CD4-positive, alpha-beta T cell treated with Interleukin-17A for 4 hours (primary cell): ENCODE measurements around the gene CKMT2.

Experiments used
- DNase-seq: peaks from one replicate; pipeline ENCODE4 v3.0.0-alpha.2; 2020; ENCODE audit warnings: mixed read lengths

The CKMT2 gene

DNA sequence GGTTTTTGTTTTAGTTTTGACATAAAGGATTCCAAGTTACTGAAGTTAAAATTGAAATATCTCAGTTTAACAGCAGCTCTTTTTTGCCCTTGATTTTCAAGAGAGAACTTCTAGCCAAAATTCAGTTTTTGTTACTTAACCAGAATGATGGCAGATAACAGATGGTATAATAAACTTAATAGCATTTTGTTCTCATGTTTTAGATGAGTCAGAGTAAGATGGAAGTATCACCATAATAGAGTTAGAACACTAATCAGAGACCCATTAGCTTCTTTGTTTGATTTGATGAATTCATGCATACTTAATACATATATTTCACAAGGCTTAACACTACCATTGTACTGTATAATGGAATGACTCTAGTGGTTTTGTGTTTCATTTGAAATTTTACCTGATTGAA, 80.2 kb downstream of the CKMT2 start:
- DNase-seq: no peak

DNA sequence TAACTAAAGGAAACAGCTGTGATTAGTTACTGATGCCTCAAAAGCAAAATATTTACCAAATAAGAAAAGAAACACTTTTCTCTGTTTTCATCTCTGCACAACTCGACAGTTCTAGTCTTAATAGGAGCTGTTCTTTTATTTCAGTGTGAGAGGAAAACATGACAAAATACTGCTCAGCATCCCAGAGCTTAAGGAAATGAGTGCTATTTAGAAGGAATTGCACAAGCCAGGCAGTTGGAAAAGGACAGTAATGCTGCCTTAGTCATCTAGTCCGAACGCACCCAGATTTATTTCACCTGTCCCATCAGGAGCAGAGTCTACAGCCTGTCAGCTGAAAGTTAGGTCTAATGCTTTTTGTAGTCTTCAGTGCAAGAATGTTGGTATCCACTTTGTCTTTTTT, 80.6 kb downstream of the CKMT2 start:
- no peak for DNase-seq

DNA sequence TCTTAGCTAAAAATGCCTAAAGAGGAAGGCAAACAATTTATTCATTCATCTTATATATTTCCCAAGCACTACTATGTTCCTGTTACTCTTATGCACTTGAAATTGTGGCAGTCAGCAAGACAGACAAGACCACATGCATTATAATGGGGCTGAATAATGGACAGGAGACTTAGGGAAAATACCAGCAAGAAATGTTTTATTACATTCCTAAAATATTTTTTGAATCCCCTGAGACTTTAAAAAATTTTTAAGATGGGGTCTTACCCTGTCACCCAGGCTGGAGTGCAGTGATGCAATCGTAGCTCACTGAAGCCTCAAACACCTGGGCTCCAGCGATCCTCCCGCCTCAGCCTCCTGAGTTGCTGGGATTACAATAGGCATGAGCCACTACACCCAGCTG, 81.5 kb downstream of the CKMT2 start:
- DNase-seq: no peak

DNA sequence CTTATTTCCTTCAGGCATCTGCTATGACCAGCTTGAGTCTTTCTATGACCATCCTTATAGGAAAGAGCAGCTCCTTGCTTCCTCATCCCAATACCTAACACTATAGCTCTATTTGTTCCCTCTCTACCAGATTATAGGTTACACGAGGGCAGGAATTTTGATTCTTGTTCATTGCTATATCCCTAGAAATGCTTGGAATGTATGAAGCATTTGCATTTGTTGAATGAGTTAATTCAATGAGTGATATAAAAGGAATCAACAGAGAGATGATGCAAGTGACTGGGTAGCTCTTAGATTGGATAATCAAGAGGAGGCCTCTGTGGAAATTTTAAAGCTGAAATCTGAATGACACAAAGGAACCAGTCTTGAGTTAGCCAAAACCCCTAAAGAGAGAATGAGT, 82.2 kb downstream of the CKMT2 start:
- DNase-seq: no peak

DNA sequence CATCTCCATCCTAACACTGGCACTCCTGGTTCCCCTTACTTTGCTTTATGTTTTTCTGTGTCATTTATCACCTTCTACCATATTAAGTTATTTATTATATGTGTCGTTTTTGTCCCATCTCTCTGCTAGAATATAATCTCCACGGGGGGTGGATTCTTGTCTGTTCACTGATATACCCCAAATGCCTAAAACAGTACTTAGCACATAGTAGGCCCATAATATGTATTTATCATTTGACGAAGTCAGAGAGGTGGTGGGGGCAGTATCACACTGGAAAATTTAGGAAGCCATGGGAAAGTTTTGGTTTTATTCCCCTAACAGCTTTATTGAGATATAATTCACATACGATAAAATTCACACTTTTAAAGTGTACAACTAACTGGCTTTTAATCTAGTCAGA, 82.7 kb downstream of the CKMT2 start:
- DNase-seq: no peak
